Mesenchymal stem cell (in vitro differentiated cells and primary cell): ENCODE measurements around the gene GRIN3B.

Source experiments
- DNase-seq: peaks from one replicate; pipeline ENCODE4 v3.0.0-alpha.2; 2013
- H2AFZ ChIP-seq: one replicate; pipeline ENCODE4 v1.6.1; 2013; ENCODE audit warnings: low read depth, mild to moderate bottlenecking, control low read depth, inconsistent platforms, low read length, moderate library complexity
- H2AK5ac ChIP-seq: 2 replicates; pipeline ENCODE4 v1.6.1; 2013; ENCODE audit warnings: low read length, moderate library complexity, mild to moderate bottlenecking, inconsistent platforms; ENCODE audit not compliant: severe bottlenecking
- H2BK120ac ChIP-seq: one replicate; pipeline ENCODE4 v1.6.1; 2013; ENCODE audit warnings: low read depth, mild to moderate bottlenecking, inconsistent platforms, low read length, moderate library complexity
- H2BK12ac ChIP-seq, 2 experiments: one replicate each; pipeline ENCODE4 v1.6.1; 2013; ENCODE audit warnings: inconsistent platforms in 2 of 2, low read length in 2 of 2, mild to moderate bottlenecking in 2 of 2, moderate library complexity in 2 of 2, control low read depth in 1 of 2
- H2BK15ac ChIP-seq: one replicate; pipeline ENCODE4 v1.6.1; 2013; ENCODE audit warnings: mild to moderate bottlenecking, low read depth, inconsistent platforms; ENCODE audit not compliant: poor library complexity, severe bottlenecking
- H2BK5ac ChIP-seq: 2 replicates; pipeline ENCODE4 v1.6.1; 2013; ENCODE audit warnings: low read depth, mild to moderate bottlenecking, low read length, control low read depth, inconsistent platforms; ENCODE audit not compliant: poor library complexity, severe bottlenecking
- H3K14ac ChIP-seq, 2 experiments: one replicate each; pipeline ENCODE4 v1.6.1; 2013; ENCODE audit warnings: inconsistent platforms in 2 of 2, low read length in 2 of 2, control low read depth in 1 of 2, mild to moderate bottlenecking in 1 of 2, moderate library complexity in 1 of 2
- H3K18ac ChIP-seq, 2 experiments: one replicate each; pipeline ENCODE4 v1.6.1; 2013; ENCODE audit warnings: inconsistent platforms in 2 of 2, low read length in 2 of 2, control low read depth in 1 of 2, low read depth in 1 of 2, mild to moderate bottlenecking in 1 of 2
- H3K23ac ChIP-seq, 2 experiments: one replicate each; pipeline ENCODE4 v1.6.1; 2013; ENCODE audit warnings: inconsistent platforms in 2 of 2, low read length in 2 of 2, mild to moderate bottlenecking in 2 of 2, moderate library complexity in 2 of 2, control low read depth in 1 of 2
- H3K27ac ChIP-seq: 2 replicates; pipeline ENCODE4 v1.5.1; 2013; ENCODE audit warnings: mild to moderate bottlenecking, moderate library complexity, low read length, control low read depth, inconsistent platforms; ENCODE audit not compliant: poor library complexity, severe bottlenecking
- H3K27me3 ChIP-seq, 2 experiments: 2 replicates each; pipeline versions ENCODE4 v1.6.1 to v1.7.0; 2013; ENCODE audit warnings: low read length in 2 of 2, mild to moderate bottlenecking in 2 of 2, moderate library complexity in 2 of 2, control low read depth in 1 of 2, inconsistent platforms in 1 of 2; ENCODE audit not compliant: control insufficient read depth in 1 of 2, insufficient read depth in 1 of 2
- H3K36me3 ChIP-seq, 2 experiments: 2 replicates each; pipeline versions ENCODE4 v1.6.1 to v1.7.0; 2013; ENCODE audit warnings: low read length in 2 of 2, control low read depth in 1 of 2, inconsistent platforms in 1 of 2, low read depth in 1 of 2, mild to moderate bottlenecking in 1 of 2; ENCODE audit not compliant: insufficient read depth in 2 of 2, control insufficient read depth in 1 of 2
- H3K4ac ChIP-seq, 2 experiments: one replicate each; pipeline ENCODE4 v1.6.1; 2013; ENCODE audit warnings: inconsistent platforms in 2 of 2, low read length in 2 of 2, mild to moderate bottlenecking in 2 of 2, moderate library complexity in 2 of 2, control low read depth in 1 of 2, low read depth in 1 of 2
- H3K4me1 ChIP-seq: 2 replicates; pipeline ENCODE4 v1.6.1; 2013; ENCODE audit warnings: low read depth, low read length, control low read depth; ENCODE audit not compliant: control insufficient read depth, insufficient read depth
- H3K4me2 ChIP-seq: 2 replicates; pipeline ENCODE4 v1.6.1; 2013; ENCODE audit warnings: low read length, mild to moderate bottlenecking, inconsistent platforms; ENCODE audit not compliant: poor library complexity, severe bottlenecking
- H3K4me3 ChIP-seq, 2 experiments: 2 replicates each; pipeline versions ENCODE4 v1.5.1 to v1.7.0; 2013; ENCODE audit warnings: low read length in 2 of 2, mild to moderate bottlenecking in 2 of 2, control low read depth in 1 of 2, low read depth in 1 of 2; ENCODE audit not compliant: insufficient read depth in 1 of 2
- H3K79me1 ChIP-seq: replicated peaks from 2 replicates; pipeline ENCODE4 v1.6.1; 2013; ENCODE audit warnings: mild to moderate bottlenecking, control low read depth, low read length, inconsistent platforms; ENCODE audit not compliant: poor library complexity, severe bottlenecking
- H3K9ac ChIP-seq: 2 replicates; pipeline ENCODE4 v1.7.0; 2013; ENCODE audit warnings: mild to moderate bottlenecking, low read length, moderate library complexity
- H3K9me3 ChIP-seq: 2 replicates; pipeline ENCODE4 v1.7.0; 2013; ENCODE audit warnings: mild to moderate bottlenecking, low read length; ENCODE audit not compliant: control insufficient read depth
- H4K8ac ChIP-seq: one replicate; pipeline ENCODE4 v1.6.1; 2013; ENCODE audit warnings: inconsistent platforms, mild to moderate bottlenecking, low read length, moderate library complexity
- H4K91ac ChIP-seq: one replicate; pipeline ENCODE4 v1.6.1; 2013; ENCODE audit warnings: mild to moderate bottlenecking, low read length, inconsistent platforms
- WGBS: methylation state at CpG from one replicate; pipeline ENCODE4 v1.1.7; 2013; ENCODE audit warnings: mixed read lengths; 5-methylcytosine and 5-hydroxymethylcytosine counted together

The GRIN3B gene

DNA sequence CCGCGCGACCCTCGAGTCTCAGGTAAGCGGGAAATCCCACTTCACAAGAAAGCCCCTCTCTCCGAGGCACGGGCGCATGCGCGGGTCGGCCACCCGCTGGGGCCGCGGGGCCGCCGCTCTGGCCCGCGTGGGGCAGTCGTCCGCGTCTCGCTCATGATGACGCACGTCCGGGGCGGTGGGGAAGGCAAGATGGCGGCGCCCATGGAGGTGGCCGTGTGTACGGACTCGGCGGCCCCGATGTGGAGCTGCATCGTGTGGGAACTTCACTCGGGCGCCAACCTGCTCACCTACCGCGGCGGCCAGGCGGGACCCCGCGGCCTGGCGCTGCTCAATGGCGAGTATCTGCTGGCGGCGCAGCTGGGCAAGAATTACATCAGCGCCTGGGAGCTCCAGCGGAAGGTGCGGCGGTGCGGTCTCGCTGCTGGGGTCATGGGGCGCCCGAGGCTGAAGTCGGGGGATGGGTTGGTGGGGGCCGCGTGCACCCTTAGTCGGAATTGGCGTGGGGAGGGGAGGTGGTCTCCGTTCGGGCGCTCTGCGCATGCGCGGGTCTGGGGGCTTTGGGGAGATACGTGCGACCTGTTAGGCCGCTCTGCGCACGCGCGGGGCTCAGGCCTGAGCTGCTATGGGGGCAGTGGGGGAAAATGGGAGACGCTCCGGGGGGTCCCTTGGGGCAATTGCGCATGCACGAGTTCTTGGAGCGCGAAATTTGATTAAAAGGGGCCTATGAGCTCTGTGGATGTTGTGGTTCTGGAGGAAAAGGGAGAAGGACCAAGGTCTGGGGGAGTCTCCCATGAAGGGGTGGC is 15.9 kb upstream of the GRIN3B start, which contains the start of gene WDR18:
TSS of gene WDR18 (plus strand) at position 181 of the 803 bp plus-strand sequence. CDS start at position 190, 9 bp downstream.
- Histone ChIP-seq H4K91ac (peak within 1 kb of the TSS; percentile 96), H3K23ac (peak within 1 kb of the TSS; percentile 53 to 61), H3K9me3 (no peaks in the 10 kb centered on the region), H2AFZ (peak within 1 kb of the TSS; percentile 80), H2BK120ac (peak within 1 kb of the TSS; percentile 62), H2AK5ac (peak within 1 kb of the TSS; percentile 59), H3K14ac (peak within 1 kb of the TSS in 1 of 2 experiments; percentile 97), H2BK5ac (peak within 1 kb of the TSS; percentile 66), H2BK15ac (peak within 1 kb of the TSS; percentile 75), H4K8ac (peak within 1 kb of the TSS; percentile 98), H3K4me3 (peak within 1 kb of the TSS; percentile 95 to 100), H3K27me3 (no peaks in the 10 kb centered on the region), H3K79me1 (peaks cover 9% of the 10 kb centered on the region), H3K9ac (peak within 1 kb of the TSS; percentile 96), H3K27ac (peak within 1 kb of the TSS; percentile 30), H3K18ac (peak within 1 kb of the TSS; percentile 99), H3K4me1 (peaks cover 45% of the 10 kb centered on the region), H3K36me3 (peaks cover 20 to 37% of the 10 kb centered on the region in 2 experiments), H3K4me2 (peak within 1 kb of the TSS; percentile 96), H2BK12ac (peak within 1 kb of the TSS; percentile 40 to 69), H3K4ac (peak within 1 kb of the TSS; percentile 86 to 96)
- 1% methylated on average over 75 of the region's 78 CpGs for WGBS
- DNase-seq: peak; percentile 88

DNA sequence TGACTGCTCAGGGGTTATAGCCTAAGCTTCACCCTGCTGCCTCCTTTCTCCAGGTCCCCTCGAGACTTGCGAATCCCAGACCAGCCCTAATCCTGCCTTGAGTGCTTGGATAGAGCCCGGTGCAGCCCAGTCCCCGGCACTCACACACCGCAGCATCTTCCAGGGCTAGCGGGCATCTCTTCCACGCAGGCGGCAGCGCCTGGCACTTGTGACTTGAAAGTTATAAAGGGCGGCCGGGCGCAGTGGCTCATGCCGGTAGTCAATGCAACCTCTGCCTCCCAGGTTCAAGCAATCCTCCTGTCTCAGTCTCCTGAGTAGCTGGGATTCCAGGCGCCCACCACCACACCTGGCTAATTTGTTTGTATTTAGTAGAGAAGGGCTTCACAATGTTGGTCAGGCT is 14.1 kb upstream of the GRIN3B start:
- 93% methylated on average over 14 of the region's 14 CpGs for WGBS
- H3K4me3 ChIP-seq: no peak overlapping the region

DNA sequence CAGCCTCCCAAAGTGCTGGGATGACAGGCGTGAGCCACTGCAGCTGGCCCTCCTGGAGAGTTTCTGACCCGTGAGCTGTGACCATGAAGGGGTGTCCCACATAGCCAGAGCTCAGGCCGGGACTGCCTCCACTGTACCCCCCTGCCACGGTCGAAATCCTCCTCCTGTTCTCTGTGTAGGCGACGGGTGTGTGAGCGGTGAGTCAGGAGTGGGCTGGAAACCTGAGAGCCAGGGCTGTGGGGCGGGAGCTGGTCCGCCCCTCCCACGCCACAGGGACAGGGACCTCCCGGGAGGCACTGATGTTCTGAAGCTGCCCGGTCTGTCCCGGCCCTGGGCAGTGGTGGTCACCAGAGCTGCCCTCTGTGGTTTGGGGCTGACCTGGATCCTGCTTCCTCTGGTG is 12.1 kb upstream of the GRIN3B start:
- H3K4ac ChIP-seq: no peak overlapping the region
- H3K4me3 ChIP-seq: no peak overlapping the region
- no peak overlapping the region for H2AK5ac ChIP-seq
- no peaks in the 10 kb centered on the region for H3K27me3 ChIP-seq
- H2BK12ac ChIP-seq: no peak overlapping the region
- H3K79me1 ChIP-seq: peaks cover 10% of the 10 kb centered on the region
- no peak overlapping the region for H2AFZ ChIP-seq
- H2BK15ac ChIP-seq: no peak overlapping the region
- no peak overlapping the region for H4K8ac ChIP-seq
- H3K36me3 ChIP-seq: peaks cover 30 to 71% of the 10 kb centered on the region in 2 experiments
- no peak for DNase-seq
- H3K9me3 ChIP-seq: no peaks in the 10 kb centered on the region
- H3K9ac ChIP-seq: no peak overlapping the region
- H2BK5ac ChIP-seq: no peak overlapping the region
- 76% methylated on average over 14 of the region's 14 CpGs for WGBS
- H3K18ac ChIP-seq: no peak overlapping the region
- H3K4me2 ChIP-seq: no peak overlapping the region
- no peak overlapping the region for H3K23ac ChIP-seq
- H4K91ac ChIP-seq: no peak overlapping the region
- H3K14ac ChIP-seq: no peak overlapping the region
- H3K27ac ChIP-seq: peak overlapping the region; percentile 4
- H3K4me1 ChIP-seq: peaks cover 48% of the 10 kb centered on the region
- no peak overlapping the region for H2BK120ac ChIP-seq

More for the DNA sequence above, 14.1 kb upstream of the GRIN3B start:
- peaks cover 10% of the 10 kb centered on the region for H3K79me1 ChIP-seq
- H2AFZ ChIP-seq: no peak overlapping the region
- no peak overlapping the region for H3K14ac ChIP-seq
- H2BK15ac ChIP-seq: no peak overlapping the region
- H3K9ac ChIP-seq: no peak overlapping the region
- H3K23ac ChIP-seq: no peak overlapping the region
- no peak overlapping the region for H2AK5ac ChIP-seq
- H3K4ac ChIP-seq: no peak overlapping the region
- DNase-seq: no peak
- no peaks in the 10 kb centered on the region for H3K27me3 ChIP-seq
- no peak overlapping the region for H2BK120ac ChIP-seq
- H3K4me1 ChIP-seq: peaks cover 45% of the 10 kb centered on the region
- no peak overlapping the region for H3K27ac ChIP-seq
- no peaks in the 10 kb centered on the region for H3K9me3 ChIP-seq
- H4K8ac ChIP-seq: no peak overlapping the region
- H4K91ac ChIP-seq: no peak overlapping the region
- H3K4me2 ChIP-seq: no peak overlapping the region
- no peak overlapping the region for H2BK5ac ChIP-seq
- no peak overlapping the region for H3K18ac ChIP-seq
- H2BK12ac ChIP-seq: no peak overlapping the region
- H3K36me3 ChIP-seq: peaks cover 29 to 55% of the 10 kb centered on the region in 2 experiments

DNA sequence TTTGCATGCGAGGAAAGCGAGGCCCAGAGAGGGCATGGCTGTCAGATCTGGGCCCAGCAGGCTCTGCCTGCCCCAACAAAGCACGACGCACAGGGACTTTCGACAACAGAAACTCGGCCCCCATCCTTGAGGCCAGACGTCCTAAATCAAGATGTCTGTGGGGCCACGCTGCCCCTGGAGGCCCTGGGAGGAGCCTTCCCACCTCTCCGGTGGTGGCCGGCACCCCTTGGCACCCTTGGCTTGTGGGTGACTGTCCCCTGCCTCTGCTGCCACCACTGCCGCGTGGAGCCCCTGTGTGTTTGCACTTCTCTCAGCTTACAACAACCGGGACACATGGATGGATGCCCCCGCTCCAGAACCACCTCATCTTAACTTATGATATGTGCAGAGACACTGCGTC is 11.7 kb upstream of the GRIN3B start:
- H3K4me1 ChIP-seq: peaks cover 52% of the 10 kb centered on the region
- no peak overlapping the region for H3K14ac ChIP-seq
- no peak overlapping the region for H2BK5ac ChIP-seq
- no peak overlapping the region for H2BK120ac ChIP-seq
- H3K4ac ChIP-seq: no peak overlapping the region
- H2AFZ ChIP-seq: no peak overlapping the region
- H3K9me3 ChIP-seq: no peaks in the 10 kb centered on the region
- no peak overlapping the region for H3K4me2 ChIP-seq
- WGBS: 88% methylated on average over 15 of the region's 15 CpGs
- no peak overlapping the region for H4K8ac ChIP-seq
- H4K91ac ChIP-seq: no peak overlapping the region
- H3K79me1 ChIP-seq: peaks cover 10% of the 10 kb centered on the region
- peaks cover 30 to 75% of the 10 kb centered on the region in 2 experiments for H3K36me3 ChIP-seq
- H3K4me3 ChIP-seq: no peak overlapping the region
- no peaks in the 10 kb centered on the region for H3K27me3 ChIP-seq
- no peak overlapping the region for H2BK12ac ChIP-seq
- H3K18ac ChIP-seq: no peak overlapping the region
- DNase-seq: no peak
- no peak overlapping the region for H3K9ac ChIP-seq
- H3K23ac ChIP-seq: no peak overlapping the region
- H2BK15ac ChIP-seq: no peak overlapping the region
- no peak overlapping the region for H2AK5ac ChIP-seq
- H3K27ac ChIP-seq: no peak overlapping the region
